Kidney (tissue), 14 donors: ENCODE data around the gene CDK14. TPM values are rescaled to one million over a fixed set of nuclear protein-coding genes. Genes with fewer than 3 reads are reported as not detected.

Experiments
- DNase-seq, 5 donors: peaks; one replicate each; pipeline ENCODE4 v3.0.0-alpha.2; 2013 to 2020
- FAIRE-seq: peaks from 2 replicates; lab custom pipeline; 2012; peaks lifted over from hg19 to GRCh38; lab: Jason Lieb, UNC
- H3K27ac ChIP-seq, 2 donors: one replicate each; pipeline ENCODE4 v1.7.0; 2013; ENCODE audit warnings: low read depth in 2 of 2, low read length in 2 of 2, inconsistent platforms in 1 of 2
- H3K27me3 ChIP-seq: one replicate; pipeline ENCODE4 v1.7.1; 2013; ENCODE audit warnings: low read length, inconsistent platforms; ENCODE audit not compliant: control insufficient read depth, insufficient read depth
- H3K36me3 ChIP-seq, 3 donors: one replicate each; pipeline versions ENCODE4 v1.7.0 to v1.7.1; 2013; ENCODE audit warnings: low read length in 3 of 3, control low read depth in 1 of 3, inconsistent platforms in 1 of 3; ENCODE audit not compliant: insufficient read depth in 3 of 3, control insufficient read depth in 2 of 3
- H3K4me1 ChIP-seq, 3 donors: one replicate each; pipeline versions ENCODE4 v1.7.0 to v1.7.1; 2013; ENCODE audit warnings: low read length in 3 of 3, inconsistent platforms in 1 of 3, low read depth in 1 of 3; ENCODE audit not compliant: control insufficient read depth in 2 of 3, insufficient read depth in 2 of 3
- H3K4me3 ChIP-seq, 3 donors: one replicate each; pipeline versions ENCODE4 v1.7.0 to v1.8.1; 2013; ENCODE audit warnings: low read length in 3 of 3, control low read depth in 1 of 3, inconsistent platforms in 1 of 3
- H3K9ac ChIP-seq, 3 donors: one replicate each; pipeline versions ENCODE4 v1.7.0 to v1.7.1; 2013; ENCODE audit warnings: low read length in 3 of 3, control low read depth in 1 of 3, inconsistent platforms in 1 of 3
- H3K9me3 ChIP-seq, 3 donors: one replicate each; pipeline versions ENCODE4 v1.7.0 to v1.7.1; 2013; ENCODE audit warnings: low read length in 3 of 3, control low read depth in 1 of 3, inconsistent platforms in 1 of 3; ENCODE audit not compliant: control insufficient read depth in 2 of 3, insufficient read depth in 1 of 3
- intact Hi-C: fragments of 100-400 bp; cut with DNase I; formaldehyde crosslinking; loops from one replicate; pipeline ENCODE4 v1.11.1; 2022
- polyA plus RNA-seq: library from polyadenylated mRNA; stranded (reverse); fragments of 350-450 nt; fragmentation: Illumina TruSeq; extraction: RNeasy Lipid Tissue Mini Kit (QIAGEN cat#74804); gene quantifications from one replicate; pipeline ENCODE4 v1.2.3, GENCODE V29; 2014; ENCODE audit warnings: low read depth, low replicate concordance; ENCODE audit not compliant: insufficient read depth
- total RNA-seq: library from RNA; stranded (reverse); fragmentation: NEBNext Ultra II Directional; extraction: Animal tissue kit (Norgen Biotek cat#: 25700); gene quantifications from one replicate; pipeline ENCODE4 v1.2.1, GENCODE V29; 2021
- TF ChIP-seq, protein P1 (sequence below): IDR thresholded peaks from 3 replicates; pipeline ENCODE4 v1.5.1; 2012; ENCODE audit warnings: mild to moderate bottlenecking, moderate library complexity, borderline replicate concordance; ENCODE audit not compliant: insufficient read depth; ENCODE audit errors: extremely low read depth
- donor health status: control.
- donor health status: control.
- donor health status: control.
- donor health status: control.
- donor health status: control.
- donor health status: DM: yes; HTN: yes; CAD: no.
- donor health status: Normal renal cell carcinoma (clear cell type).

CDK14 gene
- total and polyA plus RNA-seq, 2 donors from 2014 or later, result 11.9 to 33.9 TPM

DNA sequence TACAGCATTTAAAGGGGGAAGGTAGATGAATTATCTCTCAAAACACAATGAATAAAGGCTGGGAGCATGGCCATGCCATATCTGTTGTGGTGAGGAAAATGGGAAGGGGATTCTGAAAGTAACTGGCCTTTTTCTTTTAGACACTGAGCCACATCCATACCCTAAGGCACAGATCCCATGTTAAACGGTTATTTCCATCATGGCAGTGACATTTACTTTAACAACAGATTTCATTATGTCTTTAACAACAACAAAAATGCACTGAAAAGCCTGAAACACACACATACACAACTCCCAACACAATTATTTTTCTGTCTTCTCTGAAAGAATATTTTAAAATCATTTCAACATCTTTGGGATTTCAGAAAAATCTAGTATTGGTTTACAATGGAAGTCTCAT is 492.0 kb downstream of the CDK14 start:
- Histone ChIP-seq H3K4me3 (no peak overlapping the region), H3K27ac (no peak overlapping the region), H3K27me3 (no peaks in the 10 kb centered on the region), H3K9ac (no peak overlapping the region), H3K4me1 (no peaks in the 10 kb centered on the region), H3K36me3 (no peaks in the 10 kb centered on the region), H3K9me3 (no peaks in the 10 kb centered on the region)
- DNase-seq (no peak), FAIRE-seq (no peak)
- intact Hi-C loops, result no loop called here
- TF ChIP-seq, protein P1, sequence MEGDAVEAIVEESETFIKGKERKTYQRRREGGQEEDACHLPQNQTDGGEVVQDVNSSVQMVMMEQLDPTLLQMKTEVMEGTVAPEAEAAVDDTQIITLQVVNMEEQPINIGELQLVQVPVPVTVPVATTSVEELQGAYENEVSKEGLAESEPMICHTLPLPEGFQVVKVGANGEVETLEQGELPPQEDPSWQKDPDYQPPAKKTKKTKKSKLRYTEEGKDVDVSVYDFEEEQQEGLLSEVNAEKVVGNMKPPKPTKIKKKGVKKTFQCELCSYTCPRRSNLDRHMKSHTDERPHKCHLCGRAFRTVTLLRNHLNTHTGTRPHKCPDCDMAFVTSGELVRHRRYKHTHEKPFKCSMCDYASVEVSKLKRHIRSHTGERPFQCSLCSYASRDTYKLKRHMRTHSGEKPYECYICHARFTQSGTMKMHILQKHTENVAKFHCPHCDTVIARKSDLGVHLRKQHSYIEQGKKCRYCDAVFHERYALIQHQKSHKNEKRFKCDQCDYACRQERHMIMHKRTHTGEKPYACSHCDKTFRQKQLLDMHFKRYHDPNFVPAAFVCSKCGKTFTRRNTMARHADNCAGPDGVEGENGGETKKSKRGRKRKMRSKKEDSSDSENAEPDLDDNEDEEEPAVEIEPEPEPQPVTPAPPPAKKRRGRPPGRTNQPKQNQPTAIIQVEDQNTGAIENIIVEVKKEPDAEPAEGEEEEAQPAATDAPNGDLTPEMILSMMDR, result no peak

DNA sequence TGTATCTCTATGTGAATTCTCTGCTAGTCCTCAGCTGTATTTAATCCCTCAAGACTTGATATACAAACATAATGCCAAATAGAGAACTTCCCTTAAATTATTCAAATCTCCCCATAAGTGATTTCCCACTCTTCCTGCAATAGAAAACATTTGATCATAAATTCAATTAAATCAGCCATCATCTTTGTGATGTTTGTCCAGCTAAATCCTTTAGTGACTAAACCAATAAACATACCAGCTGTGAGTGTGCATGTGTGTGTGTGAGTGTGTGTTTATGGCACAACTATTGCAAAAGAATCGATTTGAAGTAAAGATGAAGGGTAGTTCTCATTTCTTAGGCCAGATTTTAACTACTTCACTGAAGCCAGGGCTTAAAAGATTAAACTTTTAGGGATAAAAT is 492.6 kb downstream of the CDK14 start:
- TF ChIP-seq, protein P1, result no peak
- no peak for DNase-seq
- no peaks in the 10 kb centered on the region for H3K36me3 ChIP-seq
- no peak for FAIRE-seq
- H3K27me3 ChIP-seq, result no peaks in the 10 kb centered on the region
- no peaks in the 10 kb centered on the region for H3K9me3 ChIP-seq
- intact Hi-C loops, result no loop called here
- H3K4me3 ChIP-seq, result no peak overlapping the region
- no peaks in the 10 kb centered on the region for H3K4me1 ChIP-seq
- H3K9ac ChIP-seq, result no peak overlapping the region
- H3K27ac ChIP-seq, result no peak overlapping the region

DNA sequence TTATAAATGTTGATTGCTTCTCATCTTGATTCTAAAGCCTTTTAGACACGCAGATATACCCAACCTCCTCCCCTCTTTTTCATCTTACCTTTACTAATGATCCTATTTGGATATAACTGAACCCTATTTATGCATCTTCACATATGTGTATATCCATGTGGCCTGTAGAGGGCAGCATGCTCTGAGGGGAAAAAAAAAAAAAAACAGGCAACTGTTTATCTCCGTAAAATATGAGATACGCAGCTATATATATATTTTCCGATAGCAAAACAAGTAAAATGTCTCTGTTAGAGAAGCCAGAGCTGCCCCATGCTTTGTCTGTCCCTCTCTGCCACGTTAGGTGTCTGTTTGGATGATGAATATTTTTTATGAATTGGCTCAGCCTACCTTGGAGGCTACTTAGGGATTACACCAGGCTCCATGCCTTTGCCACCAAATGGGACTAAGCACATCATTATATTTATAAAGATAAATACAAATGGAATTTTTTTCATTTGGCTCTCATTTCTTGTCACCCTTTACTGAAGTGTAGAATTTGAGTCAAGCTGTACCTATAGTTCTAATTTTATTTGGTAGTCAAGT is 493.4 kb downstream of the CDK14 start:
- FAIRE-seq, result peak; percentile 33
- Histone ChIP-seq H3K36me3 (no peaks in the 10 kb centered on the region), H3K27me3 (no peaks in the 10 kb centered on the region), H3K27ac (no peak overlapping the region), H3K4me3 (peak overlapping the region in 2 of 3 donors; percentile 23 to 46), H3K9me3 (no peaks in the 10 kb centered on the region), H3K4me1 (no peaks in the 10 kb centered on the region), H3K9ac (no peak overlapping the region)
- intact Hi-C loops, result no loop called here
- peak in 2 of 5 donors; percentile 49 to 75 for DNase-seq
- TF ChIP-seq, protein P1, result peak; percentile 58

DNA sequence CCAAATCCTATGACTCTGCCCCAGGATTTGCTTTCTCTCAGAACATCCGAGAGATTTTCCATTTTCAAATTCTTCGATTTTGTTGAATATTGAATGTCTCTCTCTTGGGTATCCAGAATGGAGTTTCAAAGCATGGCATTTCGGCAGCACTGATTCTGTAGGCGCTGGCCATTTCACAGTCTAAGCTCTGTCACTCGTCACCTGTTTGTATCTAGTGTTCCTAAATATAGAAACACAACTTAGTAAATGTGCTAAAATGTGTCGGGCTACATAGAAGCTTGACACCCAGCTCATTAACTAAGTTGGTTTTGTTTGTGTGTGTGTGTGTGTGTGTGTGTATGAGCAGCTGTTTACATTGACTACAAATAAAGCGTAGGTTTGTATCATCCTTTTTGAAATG is 494.6 kb downstream of the CDK14 start:
- H3K9me3 ChIP-seq, result no peaks in the 10 kb centered on the region
- H3K27ac ChIP-seq, result no peak overlapping the region
- FAIRE-seq (no peak), DNase-seq (no peak)
- H3K27me3 ChIP-seq, result no peaks in the 10 kb centered on the region
- H3K4me1 ChIP-seq, result no peaks in the 10 kb centered on the region
- H3K9ac ChIP-seq, result no peak overlapping the region
- no peak overlapping the region for H3K4me3 ChIP-seq
- TF ChIP-seq, protein P1, result no peak
- intact Hi-C loops, result no loop called here
- H3K36me3 ChIP-seq, result no peaks in the 10 kb centered on the region
